ENCODE results near the gene SLC26A9.
A peak's percentile ranks its signal among the peaks of the same experiment; 100 is the strongest.

SLC26A9 gene

GRCh38 chr1:205986292-205986691 is 43.0 kb upstream of the SLC26A9 start:
- H3K36me3 ChIP-seq (ENCODE audit: insufficient read depth, low read length) = no peaks in the 10 kb centered on the region
- TF ChIP-seq CTCF (IDR thresholded peaks at IDR 0.05; ENCODE audit: borderline replicate concordance, extremely low read depth, low read length, poor library complexity, severe bottlenecking) (no peak), EZH2 (IDR thresholded peaks at IDR 0.05; ENCODE audit: borderline replicate concordance, low read depth, low read length, severe bottlenecking) (no peak)
- no peak overlapping the region for H3K27ac ChIP-seq (ENCODE audit: low read length)
- no peak overlapping the region for H2AFZ ChIP-seq (ENCODE audit: low read depth, low read length)
- no peak overlapping the region for H3K4me3 ChIP-seq (ENCODE audit: low read depth in 1 of 2, low read length in 2 of 2)
- H3K79me2 ChIP-seq (ENCODE audit: insufficient read depth, low read length) = no peaks in the 10 kb centered on the region
- no peak overlapping the region for H3K4me2 ChIP-seq (ENCODE audit: insufficient read depth, low read length)
- ATAC-seq (ENCODE audit: insufficient read depth, low read depth) (no peak), DNase-seq (no peak)
- H3K9me3 ChIP-seq (ENCODE audit: insufficient read depth, low read length, severe bottlenecking) = no peaks in the 10 kb centered on the region
- H4K20me1 ChIP-seq (ENCODE audit: insufficient read depth, low read length) = 0 out of 2 replicates have a peak, but pooled peaks cover 2% of the 10 kb centered on the region
- H3K9ac ChIP-seq (ENCODE audit: low read depth, low read length) = no peak overlapping the region
- no peaks in the 10 kb centered on the region for H3K27me3 ChIP-seq (ENCODE audit: insufficient read depth, low read length, poor library complexity)
- no peaks in the 10 kb centered on the region for H3K4me1 ChIP-seq (ENCODE audit: insufficient read depth, low read length)

- no peak overlapping the region for H3K4me3 ChIP-seq (ENCODE audit: low read depth in 1 of 2, low read length in 2 of 2)
- no peaks in the 10 kb centered on the region for H3K36me3 ChIP-seq (ENCODE audit: insufficient read depth, low read length)
- ATAC-seq (ENCODE audit: insufficient read depth, low read depth) = no peak
These were observed 42.2 kb upstream of the SLC26A9 start for GRCh38 chr1:205985330-205986005.

GRCh38 chr1:205983925-205984725 is 40.9 kb upstream of the SLC26A9 start:
- H3K4me1 ChIP-seq (ENCODE audit: insufficient read depth, low read length) = no peaks in the 10 kb centered on the region
- peak; percentile 76 for ATAC-seq (ENCODE audit: insufficient read depth, low read depth)

More at GRCh38 chr1:205985330-205986005, 42.2 kb upstream of the SLC26A9 start:
- Histone ChIP-seq H3K4me2 (ENCODE audit: insufficient read depth, low read length) (no peak overlapping the region), H3K9ac (ENCODE audit: low read depth, low read length) (no peak overlapping the region), H3K79me2 (ENCODE audit: insufficient read depth, low read length) (no peaks in the 10 kb centered on the region), H4K20me1 (ENCODE audit: insufficient read depth, low read length) (0 out of 2 replicates have a peak, but pooled peaks cover 2% of the 10 kb centered on the region), H3K27ac (ENCODE audit: low read length) (no peak overlapping the region), H2AFZ (ENCODE audit: low read depth, low read length) (no peak overlapping the region), H3K9me3 (ENCODE audit: insufficient read depth, low read length, severe bottlenecking) (no peaks in the 10 kb centered on the region), H3K4me1 (ENCODE audit: insufficient read depth, low read length) (no peaks in the 10 kb centered on the region), H3K27me3 (ENCODE audit: insufficient read depth, low read length, poor library complexity) (no peaks in the 10 kb centered on the region)
- DNase-seq = no peak
- TF ChIP-seq CTCF (IDR thresholded peaks at IDR 0.05; ENCODE audit: borderline replicate concordance, extremely low read depth, low read length, poor library complexity, severe bottlenecking) (no peak), EZH2 (IDR thresholded peaks at IDR 0.05; ENCODE audit: borderline replicate concordance, low read depth, low read length, severe bottlenecking) (no peak)

More at GRCh38 chr1:205983925-205984725, 40.9 kb upstream of the SLC26A9 start:
- H3K9me3 ChIP-seq (ENCODE audit: insufficient read depth, low read length, severe bottlenecking) = no peaks in the 10 kb centered on the region
- no peaks in the 10 kb centered on the region for H3K27me3 ChIP-seq (ENCODE audit: insufficient read depth, low read length, poor library complexity)
- no peaks in the 10 kb centered on the region for H3K36me3 ChIP-seq (ENCODE audit: insufficient read depth, low read length)
- no peak overlapping the region for H3K4me2 ChIP-seq (ENCODE audit: insufficient read depth, low read length)
- DNase-seq = peak; percentile 26
- H3K79me2 ChIP-seq (ENCODE audit: insufficient read depth, low read length) = no peaks in the 10 kb centered on the region
- 0 out of 2 replicates have a peak, but pooled peaks cover 2% of the 10 kb centered on the region for H4K20me1 ChIP-seq (ENCODE audit: insufficient read depth, low read length)
- no peak overlapping the region for H3K9ac ChIP-seq (ENCODE audit: low read depth, low read length)
- no peak overlapping the region for H3K4me3 ChIP-seq (ENCODE audit: low read depth in 1 of 2, low read length in 2 of 2)
- H2AFZ ChIP-seq (ENCODE audit: low read depth, low read length) = no peak overlapping the region
- TF ChIP-seq EZH2 (IDR thresholded peaks at IDR 0.05; ENCODE audit: borderline replicate concordance, low read depth, low read length, severe bottlenecking) (no peak), CTCF (IDR thresholded peaks at IDR 0.05; ENCODE audit: borderline replicate concordance, extremely low read depth, low read length, poor library complexity, severe bottlenecking) (peak; percentile 72)
- H3K27ac ChIP-seq (ENCODE audit: low read length) = no peak overlapping the region

Data from DND-41 (cell line).